ENCODE data around the gene KIRREL1. TPM values are rescaled to one million over a fixed set of nuclear protein-coding genes. Genes with fewer than 3 reads are reported as not detected.

The KIRREL1 gene
- total and polyA plus RNA-seq, 2 donors (not counting 1 experiment from before 2014, with no cell fraction given), result 55.5 to 123 TPM

GRCh38 chr1:157985473-157985872 is 8.0 kb upstream of the KIRREL1 start:
- H3K79me2 ChIP-seq (ENCODE audit: control insufficient read depth, insufficient read depth, low read length), result no peaks in the 10 kb centered on the region
- H3K4me2 ChIP-seq (ENCODE audit: extremely low read depth, insufficient read depth, low read length), result no peak overlapping the region
- H3K4me3 ChIP-seq (replicated peaks in 1 of 4; ENCODE audit: control extremely low read depth in 1 of 4, insufficient read depth in 1 of 4, low read depth in 3 of 4, low read length in 4 of 4), result no peak overlapping the region
- no peak overlapping the region for H2AFZ ChIP-seq (ENCODE audit: low read length)
- no peak for DNase-seq (ENCODE audit: low read depth in 2 of 2)
- H3K4me1 ChIP-seq (ENCODE audit: control insufficient read depth, extremely low read depth, insufficient read depth, low read length), result no peaks in the 10 kb centered on the region
- H3K27ac ChIP-seq (ENCODE audit: insufficient read depth, low read length), result no peak overlapping the region
- no peak overlapping the region for H3K9ac ChIP-seq (ENCODE audit: insufficient read depth, low read length)
- H3K36me3 ChIP-seq (ENCODE audit: control insufficient read depth, insufficient read depth, low read length), result no peaks in the 10 kb centered on the region
- H3K27me3 ChIP-seq (ENCODE audit: control insufficient read depth, insufficient read depth, low read length), result peaks cover 9% of the 10 kb centered on the region
- no peak for TF ChIP-seq CTCF (conservative IDR thresholded peaks at IDR 0.05 in 1 of 2, IDR thresholded peaks at IDR 0.05 in 1 of 2; ENCODE audit: low read depth in 1 of 2, low read length in 2 of 2)
- TF ChIP-seq EZH2 (IDR thresholded peaks at IDR 0.05; ENCODE audit: low read length, missing control alignments), result no peak
- H3K9me3 ChIP-seq (ENCODE audit: control insufficient read depth, insufficient read depth, low read depth, low read length), result no peaks in the 10 kb centered on the region
- H4K20me1 ChIP-seq (ENCODE audit: control insufficient read depth, extremely low read depth, insufficient read depth, low read length), result no peaks in the 10 kb centered on the region

GRCh38 chr1:157988002-157988401 is 5.4 kb upstream of the KIRREL1 start:
- Histone ChIP-seq H3K79me2 (ENCODE audit: control insufficient read depth, insufficient read depth, low read length) (no peaks in the 10 kb centered on the region), H4K20me1 (ENCODE audit: control insufficient read depth, extremely low read depth, insufficient read depth, low read length) (no peaks in the 10 kb centered on the region), H3K4me2 (ENCODE audit: extremely low read depth, insufficient read depth, low read length) (no peak overlapping the region), H3K27me3 (ENCODE audit: control insufficient read depth, insufficient read depth, low read length) (peaks cover 9% of the 10 kb centered on the region), H3K9ac (ENCODE audit: insufficient read depth, low read length) (no peak overlapping the region), H3K4me1 (ENCODE audit: control insufficient read depth, extremely low read depth, insufficient read depth, low read length) (peaks cover 8% of the 10 kb centered on the region), H3K4me3 (replicated peaks in 1 of 4; ENCODE audit: control extremely low read depth in 1 of 4, insufficient read depth in 1 of 4, low read depth in 3 of 4, low read length in 4 of 4) (no peak overlapping the region), H3K27ac (ENCODE audit: insufficient read depth, low read length) (no peak overlapping the region), H3K9me3 (ENCODE audit: control insufficient read depth, insufficient read depth, low read depth, low read length) (no peaks in the 10 kb centered on the region), H2AFZ (ENCODE audit: low read length) (no peak overlapping the region), H3K36me3 (ENCODE audit: control insufficient read depth, insufficient read depth, low read length) (no peaks in the 10 kb centered on the region)
- TF ChIP-seq CTCF (conservative IDR thresholded peaks at IDR 0.05 in 1 of 2, IDR thresholded peaks at IDR 0.05 in 1 of 2; ENCODE audit: low read depth in 1 of 2, low read length in 2 of 2), result no peak
- DNase-seq (ENCODE audit: low read depth in 2 of 2), result no peak

GRCh38 chr1:157992031-157992832 is 1.2 kb upstream of the KIRREL1 start:
- H3K79me2 ChIP-seq (ENCODE audit: control insufficient read depth, insufficient read depth, low read length), result peaks cover 38% of the 10 kb centered on the region
- peak; percentile 100 for TF ChIP-seq CTCF (conservative IDR thresholded peaks at IDR 0.05 in 1 of 2, IDR thresholded peaks at IDR 0.05 in 1 of 2; ENCODE audit: low read depth in 1 of 2, low read length in 2 of 2)
- TF ChIP-seq EZH2 (IDR thresholded peaks at IDR 0.05; ENCODE audit: low read length, missing control alignments), result no peak
- no peaks in the 10 kb centered on the region for H4K20me1 ChIP-seq (ENCODE audit: control insufficient read depth, extremely low read depth, insufficient read depth, low read length)
- H2AFZ ChIP-seq (ENCODE audit: low read length), result no peak overlapping the region
- no peak overlapping the region for H3K4me3 ChIP-seq (replicated peaks in 1 of 4; ENCODE audit: control extremely low read depth in 1 of 4, insufficient read depth in 1 of 4, low read depth in 3 of 4, low read length in 4 of 4)
- H3K36me3 ChIP-seq (ENCODE audit: control insufficient read depth, insufficient read depth, low read length), result no peaks in the 10 kb centered on the region
- DNase-seq (ENCODE audit: low read depth in 2 of 2), result peak; percentile 48 to 68
- no peak overlapping the region for H3K4me2 ChIP-seq (ENCODE audit: extremely low read depth, insufficient read depth, low read length)
- H3K4me1 ChIP-seq (ENCODE audit: control insufficient read depth, extremely low read depth, insufficient read depth, low read length), result peaks cover 15% of the 10 kb centered on the region
- no peaks in the 10 kb centered on the region for H3K9me3 ChIP-seq (ENCODE audit: control insufficient read depth, insufficient read depth, low read depth, low read length)
- peaks cover 2% of the 10 kb centered on the region for H3K27me3 ChIP-seq (ENCODE audit: control insufficient read depth, insufficient read depth, low read length)
- H3K27ac ChIP-seq (ENCODE audit: insufficient read depth, low read length), result peak overlapping the region; percentile 75
- no peak overlapping the region for H3K9ac ChIP-seq (ENCODE audit: insufficient read depth, low read length)

Data from fibroblast of lung (primary cell).